Adrenal gland (tissue), 12 donors: ENCODE measurements around the gene CYFIP1. TPM values are rescaled to one million over a fixed set of nuclear protein-coding genes. Genes with fewer than 3 reads are reported as not detected.

Experiments
- DNase-seq, 7 donors: peaks; one replicate each; pipeline ENCODE4 v3.0.0-alpha.2; 2019 to 2020
- H3K27ac ChIP-seq, 5 donors: fragments of 200-600 bp; sonication (generic) in 4 of 5; 1 replicate in 3 of 5; 2 replicates in 2 of 5; pipeline versions ENCODE4 v1.5.1 to v1.8.0; 2016 to 2020; ENCODE audit warnings: mild to moderate bottlenecking in 1 of 5
- H3K27me3 ChIP-seq: fragments of 200-600 bp; 2 replicates; pipeline ENCODE4 v1.8.0; 2021
- H3K36me3 ChIP-seq, 2 donors: fragments of 200-600 bp; replicated peaks in 1 of 2; 1 replicate in 1 of 2; 2 replicates in 1 of 2; pipeline versions ENCODE4 v1.5.1 to v1.8.0; 2018 to 2022
- H3K4me1 ChIP-seq, 2 donors: fragments of 200-600 bp; replicated peaks in 1 of 2; 1 replicate in 1 of 2; 2 replicates in 1 of 2; pipeline versions ENCODE4 v1.5.1 to v1.8.0; 2018 to 2021
- H3K4me3 ChIP-seq, 4 donors: fragments of 200-600 bp; sonication (generic) in 3 of 4; one replicate each; pipeline ENCODE4 v1.5.1; 2016 to 2018
- H3K9me3 ChIP-seq, 3 donors: fragments of 200-600 bp; sonication (generic) in 1 of 3; replicated peaks in 1 of 3; 1 replicate in 2 of 3; 2 replicates in 1 of 3; pipeline versions ENCODE4 v1.5.1 to v1.8.0; 2016 to 2021
- CTCF ChIP-seq, 6 experiments: fragments of 450-650 bp in 4 of 6; fragments of 200-600 bp in 2 of 6; sonication (generic) in 1 of 6; IDR thresholded peaks; 1 replicate in 5 of 6; 2 replicates in 1 of 6; pipeline versions ENCODE4 v1.5.1 to v1.8.0; 2016 to 2021; ENCODE audit warnings: antibody characterized with exemption in 6 of 6, mild to moderate bottlenecking in 2 of 6, moderate library complexity in 1 of 6
- POLR2A ChIP-seq, 2 donors: fragments of 450-650 bp; IDR thresholded peaks; one replicate each; pipeline ENCODE4 v1.6.1; 2017; ENCODE audit warnings: antibody characterized with exemption in 2 of 2, mild to moderate bottlenecking in 2 of 2, moderate library complexity in 1 of 2
- WGBS, 4 donors: extraction: QIAGEN DNeasy Blood & Tissue Kit in 2 of 4; methylation state at CpG; one replicate each; pipeline versions ENCODE4 v1.1.5 to v1.1.7; 2013 to 2017; 5-methylcytosine and 5-hydroxymethylcytosine counted together
- intact Hi-C, 2 donors: fragments of 100-400 bp; cut with DNase I; formaldehyde crosslinking; loops; one replicate each; pipeline versions ENCODE4 v1.14.1 to v1.15.0; 2022 to 2023
- polyA plus RNA-seq, 3 donors: library from polyadenylated mRNA; stranded (reverse); fragments of 200-250 nt in 2 of 3; fragments of 350-450 nt in 1 of 3; fragmentation: Illumina TruSeq in 1 of 3; extraction: RNeasy Lipid Tissue Mini Kit (QIAGEN cat#74804) in 1 of 3; gene quantifications; one replicate each; pipeline ENCODE4 v1.2.3, GENCODE V29; 2013 to 2014
- total RNA-seq, 9 donors: library from RNA; depleted of rRNA in 4 of 9; stranded (reverse); fragments of >200 nt in 4 of 9; fragments of 120-200 nt in 1 of 9; fragmentation: NEBNext Ultra II Directional in 1 of 9; extraction: Animal tissue kit (Norgen Biotek cat#: 25700) in 1 of 9; gene quantifications; one replicate each; pipeline versions ENCODE4 v1.1.0 to v1.2.4, GENCODE V29; 2013 to 2023
- donor health status: healthy with polysubstance abuse.
- donor health status: Bipolar disorder and iron deficiency.
- donor health status: DM: yes; HTN: yes; CAD: no.
- donor health status: DM: no; HTN: no; CAD: no.
- donor health status: DM: no; HTN: no; CAD: no.
- donor health status: DM: yes; HTN: yes; CAD: no.

CYFIP1 gene
- total and polyA plus RNA-seq, 12 donors = 21.2 to 124 (median 85.0) TPM

GRCh38 chr15:22911306-22911705, 68.9 kb downstream of the CYFIP1 start:
- 91 to 93% (median 92%) methylated on average over 8 of the region's 8 CpGs for WGBS, 4 donors
- no peaks in the 10 kb centered on the region for H3K9me3 ChIP-seq
- H3K4me3 ChIP-seq = no peak overlapping the region
- H3K27ac ChIP-seq = no peak overlapping the region
- H3K27me3 ChIP-seq = no peaks in the 10 kb centered on the region
- intact Hi-C loops = no loop called here
- TF ChIP-seq POLR2A (IDR thresholded peaks at IDR 0.05) (no peak), CTCF (IDR thresholded peaks at IDR 0.05) (no peak)
- no peak for DNase-seq
- H3K4me1 ChIP-seq = no peaks in the 10 kb centered on the region
- peaks cover 0 to 89% of the 10 kb centered on the region in 2 donors for H3K36me3 ChIP-seq

- Histone ChIP-seq H3K36me3 (peaks cover 0 to 71% of the 10 kb centered on the region in 2 donors), H3K4me3 (no peak overlapping the region), H3K4me1 (no peaks in the 10 kb centered on the region), H3K9me3 (no peaks in the 10 kb centered on the region), H3K27me3 (no peaks in the 10 kb centered on the region), H3K27ac (no peak overlapping the region)
- no peak for DNase-seq
- WGBS, 4 donors = 93 to 98% (median 94%) methylated on average over 9 of the region's 9 CpGs
- intact Hi-C loops = no loop called here
- TF ChIP-seq POLR2A (IDR thresholded peaks at IDR 0.05) (no peak), CTCF (IDR thresholded peaks at IDR 0.05) (no peak)
Observed at GRCh38 chr15:22908830-22909229, 71.3 kb downstream of the CYFIP1 start.

- Histone ChIP-seq H3K4me3 (no peak overlapping the region), H3K9me3 (no peaks in the 10 kb centered on the region), H3K36me3 (peaks cover 0 to 73% of the 10 kb centered on the region in 2 donors), H3K27ac (no peak overlapping the region), H3K27me3 (no peaks in the 10 kb centered on the region), H3K4me1 (no peaks in the 10 kb centered on the region)
- 90 to 97% (median 93%) methylated on average over 13 to 16 of the region's 16 CpGs for WGBS, 4 donors
- DNase-seq = no peak
- TF ChIP-seq POLR2A (IDR thresholded peaks at IDR 0.05) = no peak
- no peak for TF ChIP-seq CTCF (IDR thresholded peaks at IDR 0.05)
- intact Hi-C loops = no loop called here
Observed at GRCh38 chr15:22907161-22907950, 72.8 kb downstream of the CYFIP1 start.

GRCh38 chr15:22904736-22905135, 75.4 kb downstream of the CYFIP1 start:
- Histone ChIP-seq H3K9me3 (no peaks in the 10 kb centered on the region), H3K27me3 (no peaks in the 10 kb centered on the region), H3K4me1 (no peaks in the 10 kb centered on the region), H3K36me3 (peaks cover 0 to 57% of the 10 kb centered on the region in 2 donors), H3K27ac (no peak overlapping the region), H3K4me3 (no peak overlapping the region)
- peak in 6 of 7 donors; percentile 54 to 65 (median 58) for DNase-seq
- 64 to 81% (median 71%) methylated on average over 6 to 11 of the region's 11 CpGs for WGBS, 4 donors
- intact Hi-C loops = no loop called here
- no peak for TF ChIP-seq POLR2A (IDR thresholded peaks at IDR 0.05)
- TF ChIP-seq CTCF (IDR thresholded peaks at IDR 0.05) = no peak
